Upper lobe of left lung (tissue), 6 donors: ENCODE measurements around the gene CFL1. TPM values are rescaled to one million over a fixed set of nuclear protein-coding genes. Genes with fewer than 3 reads are reported as not detected.

Experiments
- ATAC-seq, 2 donors: fragments of 200-7000 bp; cut with Tn5 transposase; one replicate each; pipeline ENCODE4 v1.9.1; 2022; ENCODE audit warnings: mild to moderate bottlenecking in 2 of 2, moderate library complexity in 2 of 2; ENCODE audit not compliant: low FRiP score in 2 of 2
- DNase-seq, 2 donors: peaks; one replicate each; pipeline ENCODE4 v3.0.0-alpha.2; 2019 to 2020
- H3K27ac ChIP-seq, 4 donors: fragments of 200-600 bp; sonication (generic); one replicate each; pipeline ENCODE4 v1.5.1; 2016 to 2019
- H3K27me3 ChIP-seq, 4 donors: fragments of 200-600 bp; sonication (generic); one replicate each; pipeline ENCODE4 v1.5.1; 2017 to 2019
- H3K36me3 ChIP-seq, 4 donors: fragments of 200-600 bp; sonication (generic); one replicate each; pipeline ENCODE4 v1.5.1; 2016 to 2019
- H3K4me1 ChIP-seq, 4 donors: fragments of 200-600 bp; sonication (generic); one replicate each; pipeline ENCODE4 v1.5.1; 2018 to 2019
- H3K4me3 ChIP-seq, 4 donors: fragments of 200-600 bp; sonication (generic); one replicate each; pipeline ENCODE4 v1.5.1; 2017 to 2019; ENCODE audit warnings: mild to moderate bottlenecking in 2 of 4, moderate library complexity in 1 of 4
- H3K9me3 ChIP-seq, 4 donors: fragments of 200-600 bp; sonication (generic); one replicate each; pipeline ENCODE4 v1.5.1; 2018 to 2019
- CTCF ChIP-seq, 6 experiments: fragments of 450-650 bp in 4 of 6; fragments of 200-600 bp in 2 of 6; sonication (generic) in 2 of 6; IDR thresholded peaks; one replicate each; pipeline ENCODE4 v1.5.1; 2016 to 2019; ENCODE audit warnings: antibody characterized with exemption in 6 of 6
- EP300 ChIP-seq, 4 donors: sonication (generic); formaldehyde crosslinking; IDR thresholded peaks; one replicate each; pipeline ENCODE4 v1.5.1; 2017; ENCODE audit warnings: antibody characterized with exemption in 4 of 4, control low read depth in 2 of 4
- POLR2A ChIP-seq, 4 donors: fragments of 450-650 bp; IDR thresholded peaks; one replicate each; pipeline ENCODE4 v1.5.1; 2016 to 2017; ENCODE audit warnings: antibody characterized with exemption in 4 of 4, mild to moderate bottlenecking in 2 of 4
- POLR2AphosphoS5 ChIP-seq, 2 donors: sonication (generic); formaldehyde crosslinking; IDR thresholded peaks; one replicate each; pipeline ENCODE4 v1.5.1; 2017; ENCODE audit warnings: antibody characterized with exemption in 2 of 2
- WGBS, 2 donors: methylation state at CpG; one replicate each; pipeline ENCODE4 v1.1.5; 2017 to 2018; 5-methylcytosine and 5-hydroxymethylcytosine counted together
- total RNA-seq, 6 donors: library from RNA; depleted of rRNA in 4 of 6; stranded (reverse); fragments of >200 nt in 4 of 6; gene quantifications; one replicate each; pipeline versions ENCODE4 v1.1.0 to v1.2.1, GENCODE V29; 2016 to 2021
- donor health status: DM: no; HTN: no; CAD: no; lungs with moderate emphysema.
- donor health status: DM: no; HTN: yes; CAD: no; lungs with severe emphysema.

The CFL1 gene
- total RNA-seq, 6 donors from 2014 or later: 358 to 813 (median 768) TPM

- H3K4me3 ChIP-seq: peak overlapping the region in 2 of 4 donors; percentile 62 to 65
- ATAC-seq: no peak
- TF ChIP-seq EP300 (IDR thresholded peaks at IDR 0.05) (no peak), CTCF (IDR thresholded peaks at IDR 0.05) (no peak), POLR2A (IDR thresholded peaks at IDR 0.05) (no peak), POLR2AphosphoS5 (IDR thresholded peaks at IDR 0.05) (no peak)
- H3K9me3 ChIP-seq: no peaks in the 10 kb centered on the region
- peak overlapping the region; percentile 86 to 96 (median 94) for H3K27ac ChIP-seq
- peaks cover 17 to 36% (median 29%) of the 10 kb centered on the region in 4 donors for H3K4me1 ChIP-seq
- peak in 1 of 2 donors; percentile 73 for DNase-seq
- 61 to 70% methylated on average over 19 to 23 of the region's 24 CpGs for WGBS, 2 donors
- no peaks in the 10 kb centered on the region for H3K27me3 ChIP-seq
- peaks cover 4 to 47% (median 15%) of the 10 kb centered on the region in 4 donors for H3K36me3 ChIP-seq
These were observed 13.0 kb upstream of the CFL1 start for GRCh38 chr11:65870706-65871681.

- ATAC-seq (no peak), DNase-seq (peak in 1 of 2 donors; percentile 58)
- no peak overlapping the region for H3K4me3 ChIP-seq
- H3K36me3 ChIP-seq: peaks cover 6 to 55% (median 22%) of the 10 kb centered on the region in 4 donors
- 84 to 93% methylated on average over 7 to 11 of the region's 11 CpGs for WGBS, 2 donors
- peak overlapping the region in 3 of 4 donors; percentile 25 to 96 (median 91) for H3K27ac ChIP-seq
- peaks cover 17 to 36% (median 29%) of the 10 kb centered on the region in 4 donors for H3K4me1 ChIP-seq
- no peaks in the 10 kb centered on the region for H3K27me3 ChIP-seq
- no peaks in the 10 kb centered on the region for H3K9me3 ChIP-seq
- TF ChIP-seq EP300 (IDR thresholded peaks at IDR 0.05) (no peak), CTCF (IDR thresholded peaks at IDR 0.05) (no peak), POLR2A (IDR thresholded peaks at IDR 0.05) (no peak), POLR2AphosphoS5 (IDR thresholded peaks at IDR 0.05) (no peak)
These were observed 12.3 kb upstream of the CFL1 start for GRCh38 chr11:65870307-65870658.

GRCh38 chr11:65869643-65870306, 11.8 kb upstream of the CFL1 start:
- DNase-seq (peak in 1 of 2 donors; percentile 78), ATAC-seq (no peak)
- Histone ChIP-seq H3K9me3 (no peaks in the 10 kb centered on the region), H3K36me3 (peaks cover 11 to 60% (median 27%) of the 10 kb centered on the region in 4 donors), H3K27me3 (no peaks in the 10 kb centered on the region), H3K4me3 (no peak overlapping the region), H3K27ac (peak overlapping the region in 3 of 4 donors; percentile 25 to 96 (median 91)), H3K4me1 (peaks cover 17 to 36% (median 29%) of the 10 kb centered on the region in 4 donors)
- TF ChIP-seq EP300 (IDR thresholded peaks at IDR 0.05): no peak
- TF ChIP-seq CTCF (IDR thresholded peaks at IDR 0.05): no peak
- TF ChIP-seq POLR2A (IDR thresholded peaks at IDR 0.05): no peak
- no peak for TF ChIP-seq POLR2AphosphoS5 (IDR thresholded peaks at IDR 0.05)
- WGBS, 2 donors: 84 to 91% methylated on average over 17 to 24 of the region's 24 CpGs

- ATAC-seq: no peak
- WGBS, 2 donors: 91 to 93% methylated on average over 3 of the region's 3 CpGs
- TF ChIP-seq EP300 (IDR thresholded peaks at IDR 0.05): no peak
- TF ChIP-seq CTCF (IDR thresholded peaks at IDR 0.05): no peak
- TF ChIP-seq POLR2A (IDR thresholded peaks at IDR 0.05): no peak
- no peak for TF ChIP-seq POLR2AphosphoS5 (IDR thresholded peaks at IDR 0.05)
- Histone ChIP-seq H3K4me1 (peaks cover 15 to 33% (median 26%) of the 10 kb centered on the region in 4 donors), H3K27me3 (no peaks in the 10 kb centered on the region), H3K4me3 (no peak overlapping the region), H3K27ac (no peak overlapping the region), H3K9me3 (no peaks in the 10 kb centered on the region), H3K36me3 (peaks cover 16 to 68% (median 36%) of the 10 kb centered on the region in 4 donors)
- no peak for DNase-seq
These were observed 10.9 kb upstream of the CFL1 start for GRCh38 chr11:65868907-65869306.
